Measurements from ENCODE around the gene COL27A1.
"Not testable (repeated sequence)": the region's sequence is repeated elsewhere in the genome, so short reads cannot be mapped to it uniquely, and the experiment has no call there.

The COL27A1 gene

GRCh38 chr9:114308361-114308950, 153.1 kb downstream of the COL27A1 start:
- DNase-seq, result peak in 2 of 10 donors; percentile 63 to 77
- intact Hi-C loops (cut with DNase I), result no loop called here

- intact Hi-C loops (cut with DNase I), result no loop called here
- peak in 1 of 10 donors; percentile 49 for DNase-seq
Measured at GRCh38 chr9:114309096-114309495, 153.8 kb downstream of the COL27A1 start.

DNA sequence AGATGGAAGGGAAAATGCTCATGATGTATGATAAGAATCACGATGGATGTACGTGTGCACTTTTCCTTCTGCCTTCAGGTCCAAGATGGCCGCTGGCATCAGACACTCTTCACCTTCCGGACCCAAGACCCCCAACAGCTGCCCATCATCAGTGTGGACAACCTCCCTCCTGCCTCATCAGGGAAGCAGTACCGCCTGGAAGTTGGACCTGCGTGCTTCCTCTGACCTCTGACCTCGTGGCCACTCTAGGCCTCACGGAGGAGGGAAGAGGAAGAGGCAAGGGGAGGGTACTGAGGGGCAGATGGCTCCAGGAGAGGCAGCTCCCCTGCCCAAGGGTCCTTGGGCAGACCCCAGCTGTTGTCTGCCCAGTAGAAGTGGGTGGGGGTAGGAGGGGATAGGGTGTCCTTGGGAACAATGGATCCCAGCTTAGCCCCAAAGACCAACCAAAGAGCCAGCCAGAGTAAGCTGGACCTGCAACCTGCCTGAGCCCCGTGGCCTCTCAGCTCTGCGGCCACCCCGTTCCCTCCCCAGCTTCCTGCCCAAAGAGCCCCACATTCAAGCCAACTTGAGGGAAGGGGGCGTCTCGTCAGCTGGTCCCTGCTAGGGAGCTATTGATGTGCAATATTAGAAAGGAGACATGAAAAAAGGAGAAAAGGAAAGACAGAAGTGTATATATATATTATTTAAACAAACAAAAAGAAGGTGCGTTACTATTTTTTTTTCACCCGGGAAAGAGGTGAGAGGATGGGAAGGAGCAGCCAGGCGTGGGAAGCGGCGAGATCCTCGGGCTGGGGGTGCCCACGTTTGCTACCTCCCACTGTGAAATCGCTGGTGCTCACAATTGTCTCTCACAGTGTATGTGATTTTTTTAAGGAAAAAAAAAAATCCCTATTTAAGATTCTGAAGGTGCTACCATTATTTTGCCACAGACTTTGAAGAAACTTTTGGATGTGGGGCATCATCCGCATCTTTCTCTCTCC, 155.4 kb downstream of the COL27A1 start:
- intact Hi-C loops (cut with DNase I), result no loop called here
- DNase-seq, result peak in 1 of 10 donors; percentile 62

GRCh38 chr9:114311571-114312512, 156.5 kb downstream of the COL27A1 start:
- peak in 1 of 10 donors; percentile 61 for DNase-seq
- intact Hi-C loops (cut with DNase I), result no loop called here

DNA sequence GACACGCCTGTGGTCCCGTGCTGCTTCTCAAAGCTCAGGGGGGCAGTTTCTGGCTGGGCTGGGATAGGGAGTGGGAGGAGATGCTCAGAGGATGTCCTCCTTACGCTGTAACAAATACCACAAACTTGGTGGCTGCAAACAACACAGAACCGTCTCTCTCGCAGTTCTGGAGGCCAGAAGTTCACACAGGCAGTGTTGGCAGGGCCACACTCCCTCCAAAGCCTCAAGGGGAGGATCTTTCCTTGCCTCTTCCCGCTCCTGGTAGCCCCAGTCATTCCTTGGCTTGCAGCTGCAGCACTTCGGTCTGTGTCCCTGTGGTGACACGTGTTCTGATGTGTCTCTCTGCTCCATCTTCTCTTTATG, 157.2 kb downstream of the COL27A1 start:
- intact Hi-C loops (cut with DNase I), result no loop called here

GRCh38 chr9:114313186-114313585, 157.8 kb downstream of the COL27A1 start:
- intact Hi-C loops (cut with DNase I), result no loop called here
- no peak for DNase-seq

More for the DNA sequence above, 157.2 kb downstream of the COL27A1 start:
- DNase-seq, result peak in 1 of 10 donors; percentile 9

DNA sequence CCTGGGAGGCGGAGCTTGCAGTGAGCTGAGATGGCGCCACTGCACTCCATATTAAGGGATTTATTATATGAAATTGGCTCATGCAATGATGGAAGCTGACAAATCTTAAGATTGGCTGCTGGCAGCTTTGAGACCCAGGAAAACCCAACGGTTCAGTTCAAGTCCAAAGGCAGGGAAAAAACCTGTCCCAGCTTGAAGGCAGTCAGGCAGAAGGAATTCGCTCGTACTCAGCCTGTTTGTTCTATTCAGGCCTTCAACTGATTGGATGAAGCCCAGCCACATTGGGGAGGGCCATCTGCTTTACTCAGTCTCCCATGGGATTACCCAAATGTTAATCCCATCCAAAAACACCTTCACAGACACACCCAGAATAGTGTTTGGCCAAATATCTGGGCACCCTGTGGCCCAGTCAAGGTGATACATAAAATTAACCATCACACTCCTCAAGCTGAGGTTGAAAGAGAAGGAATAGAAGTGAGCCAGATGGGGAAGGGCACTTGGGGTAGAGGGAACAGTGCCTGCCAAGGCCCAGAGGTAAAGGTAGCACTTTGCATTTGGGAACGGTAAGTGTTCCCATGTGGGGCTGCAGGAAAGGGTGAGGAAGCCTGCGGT, 159.0 kb downstream of the COL27A1 start:
- peak in 1 of 10 donors; percentile 18 for DNase-seq
- intact Hi-C loops (cut with DNase I), result no loop called here

DNA sequence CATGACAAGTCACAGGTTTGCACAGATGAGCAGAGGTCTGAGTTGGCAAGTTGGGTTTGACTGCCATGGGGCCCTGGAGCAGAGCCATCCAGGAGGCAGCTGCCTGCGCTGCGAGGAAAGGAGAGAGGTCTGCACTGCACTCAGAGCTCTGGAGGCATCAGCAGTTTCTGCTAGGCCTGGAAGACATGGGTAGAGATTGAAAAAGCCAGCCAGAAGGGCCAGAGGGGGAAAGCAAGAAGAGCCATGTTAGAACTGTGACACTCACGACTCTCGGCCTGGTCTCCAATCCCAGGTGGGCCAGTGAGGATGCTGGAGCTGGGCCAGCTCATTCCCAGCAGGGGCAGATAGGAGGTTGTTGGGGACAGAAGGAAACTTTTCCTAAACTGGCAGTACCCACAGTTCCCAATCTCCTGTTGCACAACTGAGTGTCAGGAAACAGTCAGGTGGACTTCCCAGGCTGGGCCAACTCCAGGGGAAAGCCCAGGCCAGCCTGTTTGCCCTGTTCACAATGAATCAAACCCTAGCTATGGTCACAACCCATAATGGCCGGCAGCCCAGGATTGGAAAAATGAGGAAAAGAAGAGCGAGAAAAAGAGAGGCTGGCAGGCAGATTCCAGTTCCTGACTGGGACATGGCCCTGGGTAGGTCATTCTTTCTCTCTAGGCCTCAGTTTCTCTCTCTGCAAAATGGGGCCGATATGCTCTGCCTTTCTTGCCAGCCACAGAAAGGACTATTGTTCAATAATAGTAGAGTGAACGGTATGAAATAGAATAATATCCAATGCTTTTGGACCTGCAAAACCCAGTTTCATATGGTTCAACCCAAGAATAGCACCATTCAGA, 159.8 kb downstream of the COL27A1 start:
- intact Hi-C loops (cut with DNase I), result no loop called here
- peak in 1 of 10 donors; percentile 52 for DNase-seq

GRCh38 chr9:114315723-114316363, 160.5 kb downstream of the COL27A1 start:
- no peak for DNase-seq
- intact Hi-C loops (cut with DNase I), result no loop called here

- DNase-seq, result peak in 1 of 10 donors; percentile 33
- intact Hi-C loops (cut with DNase I), result no loop called here
Measured at GRCh38 chr9:114316605-114317230, 161.4 kb downstream of the COL27A1 start.

GRCh38 chr9:114317665-114318357, 162.5 kb downstream of the COL27A1 start:
- no peak for DNase-seq
- intact Hi-C loops (cut with DNase I), result no loop called here

DNA sequence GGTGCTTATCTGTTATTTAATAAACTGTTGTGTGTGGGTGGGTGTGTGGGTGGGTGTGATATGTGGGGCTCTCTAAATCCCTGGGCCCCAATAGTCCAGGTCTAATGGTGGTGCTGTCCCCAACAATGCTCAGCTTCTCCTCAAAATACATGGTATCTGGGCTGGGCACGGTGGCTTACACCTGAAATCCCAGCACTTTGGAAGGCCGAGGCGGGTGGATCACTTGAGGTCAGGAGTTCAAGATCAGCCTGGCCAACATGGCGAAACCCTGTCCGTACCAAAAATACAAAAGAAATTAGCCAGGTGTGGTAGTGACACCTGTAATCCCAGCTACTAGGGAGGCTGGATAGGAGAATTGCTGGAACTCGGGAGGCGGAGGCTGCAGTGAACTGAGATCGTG, 163.1 kb downstream of the COL27A1 start:
- DNase-seq, result peak in 1 of 10 donors; percentile 6
- intact Hi-C loops (cut with DNase I), result no loop called here

DNA sequence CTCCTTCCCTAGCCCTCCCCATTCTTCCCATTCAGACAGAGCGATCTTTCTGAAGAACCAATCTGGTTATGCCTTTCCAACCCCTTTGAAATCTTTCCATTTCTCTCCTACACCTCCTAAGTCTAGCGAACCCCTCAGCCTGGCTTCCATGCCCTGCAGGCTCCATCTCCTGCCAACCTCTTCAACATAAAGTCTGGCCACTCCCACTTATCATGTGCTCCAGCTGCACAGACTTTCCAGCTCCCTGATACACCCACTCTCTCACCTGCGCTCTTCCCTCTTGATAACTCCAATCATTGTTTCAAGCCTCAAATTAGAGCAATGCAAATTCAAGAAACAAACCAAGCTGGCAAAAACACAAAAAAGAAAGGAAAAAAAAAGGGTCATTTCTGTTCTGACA, 163.8 kb downstream of the COL27A1 start:
- intact Hi-C loops (cut with DNase I), result no loop called here
- DNase-seq, result peak in 1 of 10 donors; percentile 13

DNA sequence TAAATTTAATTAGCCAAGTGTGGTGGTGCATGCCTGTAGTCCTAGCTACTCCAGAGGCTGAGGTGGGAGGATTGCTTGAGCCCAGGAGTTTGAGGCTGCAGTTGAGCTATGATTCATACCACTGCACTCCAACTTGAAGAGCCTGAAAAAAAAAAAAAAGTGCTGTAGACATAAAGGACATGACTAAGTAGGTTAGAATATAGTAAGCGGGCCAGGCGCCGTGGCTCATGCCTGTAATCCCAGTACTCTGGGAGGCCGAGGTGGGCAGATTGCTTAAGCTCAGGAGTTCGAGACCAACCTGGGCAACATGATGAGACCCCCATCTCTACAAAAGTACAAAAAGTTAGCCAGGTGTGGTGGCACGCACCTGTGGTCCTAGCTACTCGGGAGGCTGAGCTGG, 165.4 kb downstream of the COL27A1 start:
- intact Hi-C loops (cut with DNase I), result not testable (repeated sequence)
- peak in 1 of 10 donors; percentile 53 for DNase-seq

DNA sequence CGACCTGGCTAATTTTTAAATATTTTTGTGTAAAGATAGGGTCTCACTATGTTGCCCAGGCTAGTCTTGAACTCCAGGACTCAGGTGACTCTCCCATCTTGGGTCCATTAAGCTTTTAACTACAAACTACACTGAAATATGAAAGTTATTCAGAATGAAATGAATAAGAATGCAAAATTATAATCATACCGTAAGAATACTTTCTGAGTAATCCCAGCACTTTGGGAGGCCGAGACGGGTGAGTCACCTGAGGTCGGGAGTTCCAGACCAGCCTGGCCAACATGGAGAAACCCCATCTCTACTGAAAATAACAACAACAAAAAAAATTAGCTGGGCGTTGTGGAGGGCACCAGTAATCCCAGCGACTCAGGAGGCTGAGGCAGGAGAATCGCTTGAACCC, 166.4 kb downstream of the COL27A1 start:
- DNase-seq, result no peak
- intact Hi-C loops (cut with DNase I), result no loop called here

DNA sequence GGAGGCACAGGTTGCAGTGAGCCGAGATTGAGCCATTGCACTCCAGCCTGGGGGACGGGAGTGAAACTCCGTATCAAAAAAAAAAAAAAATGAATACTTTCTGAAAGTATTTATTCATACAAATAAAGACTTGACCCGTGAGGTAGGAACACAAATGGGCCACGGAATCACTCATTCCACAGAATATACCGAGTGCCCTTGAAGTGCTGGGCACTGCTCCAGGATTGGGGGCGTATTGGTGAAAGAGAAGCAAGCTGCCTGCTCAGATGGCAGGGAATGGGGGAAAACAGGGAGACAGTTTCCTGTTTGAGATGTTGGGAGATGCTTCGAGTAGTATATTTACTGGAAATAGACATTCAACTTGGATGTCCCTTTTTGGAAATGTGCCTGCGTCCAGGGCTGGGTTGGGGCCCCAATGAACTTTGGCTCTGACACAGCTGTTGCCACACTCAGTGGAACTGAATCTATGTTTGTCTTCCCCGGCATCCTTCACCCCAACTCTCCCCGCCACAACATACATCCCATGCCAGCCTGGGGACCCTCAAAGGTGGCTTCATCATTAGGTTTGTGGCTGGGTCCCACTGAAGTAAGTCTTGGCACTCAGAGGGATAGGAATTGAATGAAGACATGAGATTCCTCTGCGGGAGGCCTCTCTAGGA, 167.0 kb downstream of the COL27A1 start:
- intact Hi-C loops (cut with DNase I), result not testable (repeated sequence)
- DNase-seq, result peak in 1 of 10 donors; percentile 67
